K562 (cell line): ENCODE results near the gene MYOC. TPM values are rescaled to one million over a fixed set of nuclear protein-coding genes. Genes with fewer than 3 reads are reported as not detected.
A peak's percentile ranks its signal among the peaks of the same experiment; 100 is the strongest.

Experiments
- BACH1 ChIP-seq: fragments of 200-800 bp; sonication (Bioruptor generic); IDR thresholded peaks from 2 replicates; pipeline ENCODE4 v1.6.1; 2016; ENCODE audit warnings: missing genetic modification characterization, missing compliant biosample characterization
- EGR1 ChIP-seq: fragments of 450-650 bp; conservative IDR thresholded peaks from 2 replicates; pipeline ENCODE4 v1.6.1; 2017; ENCODE audit warnings: mild to moderate bottlenecking
- MAZ ChIP-seq, 2 experiments: fragments of 450-650 bp in 1 of 2; sonication (generic) in 1 of 2; formaldehyde crosslinking; IDR thresholded peaks in 1 of 2; conservative IDR thresholded peaks in 1 of 2; 2 replicates each; pipeline versions ENCODE4 v1.4.0 to v1.5.0; 2020; ENCODE audit warnings: mild to moderate bottlenecking in 1 of 2, missing genetic modification reagents in 1 of 2
- SRSF9 ChIP-seq: fragments of 200-400 bp; formaldehyde crosslinking; IDR thresholded peaks from 2 replicates; pipeline ENCODE4 v1.6.1; 2017; ENCODE audit warnings: low read depth, low read length, borderline replicate concordance
- ZBTB40 ChIP-seq, 2 experiments: fragments of 450-650 bp in 1 of 2; sonication (generic) in 1 of 2; formaldehyde crosslinking in 1 of 2; IDR thresholded peaks; 2 replicates each; pipeline versions ENCODE4 v1.7.1 to v1.9.0; 2016 to 2022; ENCODE audit warnings: inconsistent platforms in 1 of 2, mild to moderate bottlenecking in 1 of 2, missing genetic modification reagents in 1 of 2
- polyA plus RNA-seq, 8 experiments: library from polyadenylated mRNA; depleted of rRNA in 4 of 8; stranded (reverse) in 5 of 8; unstranded in 3 of 8; fragments of >200 nt; fragmentation: Nextera tagmentation in 2 of 8; fragmentation: Illumina TruSeq in 1 of 8; extraction: Ambion mirVana in 2 of 8; extraction: Trizol in 1 of 8; gene quantifications; 2 replicates each; pipeline versions ENCODE4 v1.2.1 to v1.2.3, GENCODE V29; 2011 to 2014; ENCODE audit warnings: inconsistent platforms in 1 of 8, missing spikeins in 1 of 8
- total RNA-seq, 7 experiments: library from RNA; depleted of rRNA in 6 of 7; stranded (reverse); fragments of >200 nt in 6 of 7; fragmentation: Illumina TruSeq in 2 of 7; extraction: Trizol in 2 of 7; gene quantifications; 2 replicates each; pipeline versions ENCODE4 v1.2.1 to v1.2.3, GENCODE V29; 2011 to 2021; ENCODE audit warnings: low replicate concordance in 1 of 7
- TF ChIP-seq, protein P1 (sequence below): fragments of 200-600 bp; sonication (generic); IDR thresholded peaks from one replicate; pipeline ENCODE4 v1.6.1; 2012; ENCODE audit warnings: mild to moderate bottlenecking, low read depth, low read length, inconsistent platforms

MYOC gene
- total and polyA plus RNA-seq, 9 of the 15 experiments (the other 6 are each of a cell fraction or from before 2014, with no cell fraction given), result not detected

DNA sequence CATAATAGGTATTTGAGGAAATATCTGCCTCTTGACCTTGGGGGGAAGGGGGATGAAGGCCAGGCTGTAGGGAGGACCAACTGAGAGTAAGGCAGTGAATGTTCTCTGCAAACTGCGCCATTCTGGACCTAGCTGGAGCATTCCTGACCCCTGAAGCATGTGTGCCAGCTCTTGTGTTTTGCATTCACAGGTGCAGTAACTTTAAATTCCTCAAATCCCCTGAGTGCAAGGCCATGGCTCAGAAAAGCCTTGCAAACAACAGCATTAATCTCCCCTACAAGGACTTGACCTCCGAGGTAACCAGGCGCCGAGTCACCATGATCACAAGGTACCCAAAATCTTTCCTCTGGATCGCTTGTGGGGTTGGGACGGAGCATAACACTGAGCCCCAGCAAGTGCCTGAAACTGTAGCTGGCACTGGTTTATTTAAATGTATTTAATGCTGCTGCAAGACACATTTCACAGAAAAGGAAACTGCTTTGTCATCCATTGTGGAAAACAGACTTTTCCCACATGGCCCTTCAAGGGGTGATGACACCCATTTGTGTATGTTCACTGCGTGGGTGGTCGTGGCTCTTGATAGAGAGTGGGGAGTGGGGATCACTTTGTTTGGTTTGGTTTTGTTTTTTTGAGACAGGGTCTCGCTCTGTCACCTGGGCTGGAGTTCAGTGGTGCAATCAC is 28.7 kb downstream of the MYOC start (continued):
- no peak for TF ChIP-seq SRSF9
- no peak for TF ChIP-seq MAZ (CRISPR knock-in tag; conservative IDR thresholded peaks at IDR 0.05 in 1 of 2, IDR thresholded peaks at IDR 0.05 in 1 of 2)
- TF ChIP-seq, protein P1, sequence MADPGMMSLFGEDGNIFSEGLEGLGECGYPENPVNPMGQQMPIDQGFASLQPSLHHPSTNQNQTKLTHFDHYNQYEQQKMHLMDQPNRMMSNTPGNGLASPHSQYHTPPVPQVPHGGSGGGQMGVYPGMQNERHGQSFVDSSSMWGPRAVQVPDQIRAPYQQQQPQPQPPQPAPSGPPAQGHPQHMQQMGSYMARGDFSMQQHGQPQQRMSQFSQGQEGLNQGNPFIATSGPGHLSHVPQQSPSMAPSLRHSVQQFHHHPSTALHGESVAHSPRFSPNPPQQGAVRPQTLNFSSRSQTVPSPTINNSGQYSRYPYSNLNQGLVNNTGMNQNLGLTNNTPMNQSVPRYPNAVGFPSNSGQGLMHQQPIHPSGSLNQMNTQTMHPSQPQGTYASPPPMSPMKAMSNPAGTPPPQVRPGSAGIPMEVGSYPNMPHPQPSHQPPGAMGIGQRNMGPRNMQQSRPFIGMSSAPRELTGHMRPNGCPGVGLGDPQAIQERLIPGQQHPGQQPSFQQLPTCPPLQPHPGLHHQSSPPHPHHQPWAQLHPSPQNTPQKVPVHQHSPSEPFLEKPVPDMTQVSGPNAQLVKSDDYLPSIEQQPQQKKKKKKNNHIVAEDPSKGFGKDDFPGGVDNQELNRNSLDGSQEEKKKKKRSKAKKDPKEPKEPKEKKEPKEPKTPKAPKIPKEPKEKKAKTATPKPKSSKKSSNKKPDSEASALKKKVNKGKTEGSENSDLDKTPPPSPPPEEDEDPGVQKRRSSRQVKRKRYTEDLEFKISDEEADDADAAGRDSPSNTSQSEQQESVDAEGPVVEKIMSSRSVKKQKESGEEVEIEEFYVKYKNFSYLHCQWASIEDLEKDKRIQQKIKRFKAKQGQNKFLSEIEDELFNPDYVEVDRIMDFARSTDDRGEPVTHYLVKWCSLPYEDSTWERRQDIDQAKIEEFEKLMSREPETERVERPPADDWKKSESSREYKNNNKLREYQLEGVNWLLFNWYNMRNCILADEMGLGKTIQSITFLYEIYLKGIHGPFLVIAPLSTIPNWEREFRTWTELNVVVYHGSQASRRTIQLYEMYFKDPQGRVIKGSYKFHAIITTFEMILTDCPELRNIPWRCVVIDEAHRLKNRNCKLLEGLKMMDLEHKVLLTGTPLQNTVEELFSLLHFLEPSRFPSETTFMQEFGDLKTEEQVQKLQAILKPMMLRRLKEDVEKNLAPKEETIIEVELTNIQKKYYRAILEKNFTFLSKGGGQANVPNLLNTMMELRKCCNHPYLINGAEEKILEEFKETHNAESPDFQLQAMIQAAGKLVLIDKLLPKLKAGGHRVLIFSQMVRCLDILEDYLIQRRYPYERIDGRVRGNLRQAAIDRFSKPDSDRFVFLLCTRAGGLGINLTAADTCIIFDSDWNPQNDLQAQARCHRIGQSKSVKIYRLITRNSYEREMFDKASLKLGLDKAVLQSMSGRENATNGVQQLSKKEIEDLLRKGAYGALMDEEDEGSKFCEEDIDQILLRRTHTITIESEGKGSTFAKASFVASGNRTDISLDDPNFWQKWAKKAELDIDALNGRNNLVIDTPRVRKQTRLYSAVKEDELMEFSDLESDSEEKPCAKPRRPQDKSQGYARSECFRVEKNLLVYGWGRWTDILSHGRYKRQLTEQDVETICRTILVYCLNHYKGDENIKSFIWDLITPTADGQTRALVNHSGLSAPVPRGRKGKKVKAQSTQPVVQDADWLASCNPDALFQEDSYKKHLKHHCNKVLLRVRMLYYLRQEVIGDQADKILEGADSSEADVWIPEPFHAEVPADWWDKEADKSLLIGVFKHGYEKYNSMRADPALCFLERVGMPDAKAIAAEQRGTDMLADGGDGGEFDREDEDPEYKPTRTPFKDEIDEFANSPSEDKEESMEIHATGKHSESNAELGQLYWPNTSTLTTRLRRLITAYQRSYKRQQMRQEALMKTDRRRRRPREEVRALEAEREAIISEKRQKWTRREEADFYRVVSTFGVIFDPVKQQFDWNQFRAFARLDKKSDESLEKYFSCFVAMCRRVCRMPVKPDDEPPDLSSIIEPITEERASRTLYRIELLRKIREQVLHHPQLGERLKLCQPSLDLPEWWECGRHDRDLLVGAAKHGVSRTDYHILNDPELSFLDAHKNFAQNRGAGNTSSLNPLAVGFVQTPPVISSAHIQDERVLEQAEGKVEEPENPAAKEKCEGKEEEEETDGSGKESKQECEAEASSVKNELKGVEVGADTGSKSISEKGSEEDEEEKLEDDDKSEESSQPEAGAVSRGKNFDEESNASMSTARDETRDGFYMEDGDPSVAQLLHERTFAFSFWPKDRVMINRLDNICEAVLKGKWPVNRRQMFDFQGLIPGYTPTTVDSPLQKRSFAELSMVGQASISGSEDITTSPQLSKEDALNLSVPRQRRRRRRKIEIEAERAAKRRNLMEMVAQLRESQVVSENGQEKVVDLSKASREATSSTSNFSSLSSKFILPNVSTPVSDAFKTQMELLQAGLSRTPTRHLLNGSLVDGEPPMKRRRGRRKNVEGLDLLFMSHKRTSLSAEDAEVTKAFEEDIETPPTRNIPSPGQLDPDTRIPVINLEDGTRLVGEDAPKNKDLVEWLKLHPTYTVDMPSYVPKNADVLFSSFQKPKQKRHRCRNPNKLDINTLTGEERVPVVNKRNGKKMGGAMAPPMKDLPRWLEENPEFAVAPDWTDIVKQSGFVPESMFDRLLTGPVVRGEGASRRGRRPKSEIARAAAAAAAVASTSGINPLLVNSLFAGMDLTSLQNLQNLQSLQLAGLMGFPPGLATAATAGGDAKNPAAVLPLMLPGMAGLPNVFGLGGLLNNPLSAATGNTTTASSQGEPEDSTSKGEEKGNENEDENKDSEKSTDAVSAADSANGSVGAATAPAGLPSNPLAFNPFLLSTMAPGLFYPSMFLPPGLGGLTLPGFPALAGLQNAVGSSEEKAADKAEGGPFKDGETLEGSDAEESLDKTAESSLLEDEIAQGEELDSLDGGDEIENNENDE, result no peak
- no peak for TF ChIP-seq ZBTB40 (IDR thresholded peaks at IDR 0.05)
- no peak for TF ChIP-seq ZBTB40 (CRISPR knock-in tag; IDR thresholded peaks at IDR 0.05)
- peak; percentile 55 for TF ChIP-seq EGR1
- TF ChIP-seq BACH1 (tag), result no peak
